ENCODE measurements around the gene MEX3C. TPM values are rescaled to one million over a fixed set of nuclear protein-coding genes. Genes with fewer than 3 reads are reported as not detected.

The MEX3C gene
- total RNA-seq, 1 experiment from 2014 or later, result 45.0 TPM

- POLR2A ChIA-PET, result no interaction called here
- Histone ChIP-seq H3K27me3 (ENCODE audit: insufficient read depth, low read length) (no peaks in the 10 kb centered on the region), H3K4me2 (ENCODE audit: low read length) (no peak overlapping the region), H4K20me1 (ENCODE audit: insufficient read depth) (no peaks in the 10 kb centered on the region), H3K79me2 (ENCODE audit: insufficient read depth, low read length) (no peaks in the 10 kb centered on the region), H3K9me2 (ENCODE audit: insufficient read depth) (no peaks in the 10 kb centered on the region), H3K9me3 (ENCODE audit: control insufficient read depth in 1 of 2, insufficient read depth in 1 of 2, low read depth in 1 of 2, low read length in 2 of 2) (no peaks in the 10 kb centered on the region), H3K4me3 (replicated peaks in 1 of 2; ENCODE audit: low read depth in 1 of 2, low read length in 2 of 2) (no peak overlapping the region), H3K9ac (ENCODE audit: low read length) (no peak overlapping the region), H3K36me3 (ENCODE audit: control insufficient read depth in 1 of 2, insufficient read depth in 2 of 2, low read length in 2 of 2) (no peaks in the 10 kb centered on the region), H2AFZ (ENCODE audit: low read depth, low read length, poor library complexity, severe bottlenecking) (peak overlapping the region; percentile 26), H3K4me1 (ENCODE audit: control insufficient read depth in 1 of 2, insufficient read depth in 2 of 2, low read length in 2 of 2) (peaks cover 0 to 4% of the 10 kb centered on the region in 2 experiments; a peak in 1 of 4 replicates), H3K27ac (ENCODE audit: low read depth, low read length) (no peak overlapping the region)
- TF ChIP-seq REST (IDR thresholded peaks at IDR 0.05; ENCODE audit: low read depth) (no peak), CBX3 (IDR thresholded peaks at IDR 0.05; ENCODE audit: low read depth) (no peak), EZH2 (IDR thresholded peaks at IDR 0.05) (no peak), CTCF (IDR thresholded peaks at IDR 0.05 in 2 of 3, conservative IDR thresholded peaks at IDR 0.05 in 1 of 3; ENCODE audit: borderline replicate concordance in 1 of 3, insufficient read depth in 1 of 3, low read depth in 2 of 3, low read length in 2 of 3) (no peak), POLR2AphosphoS5 (IDR thresholded peaks at IDR 0.05; ENCODE audit: low read depth, low read length) (no peak), JUND (IDR thresholded peaks at IDR 0.05) (no peak), MAX (IDR thresholded peaks at IDR 0.05) (no peak), ATF3 (IDR thresholded peaks at IDR 0.05) (no peak), POLR2A (IDR thresholded peaks at IDR 0.05; ENCODE audit: borderline replicate concordance, extremely low read depth, insufficient read depth, insufficient read length) (no peak), SIN3A (IDR thresholded peaks at IDR 0.05; ENCODE audit: low read depth) (no peak), EGR1 (IDR thresholded peaks at IDR 0.05; ENCODE audit: low read depth) (no peak), SP1 (IDR thresholded peaks at IDR 0.05; ENCODE audit: low read depth) (no peak)
- ATAC-seq, result no peak
- CTCF ChIA-PET, result no interaction called here
- no TSS peak for BruUV-seq (replicated peaks)
- RAD21 ChIA-PET (ENCODE audit: low non-redundant PET in 1 of 2, low total read pairs in 2 of 2, uncharacterized antibody in 2 of 2, unreplicated experiment in 2 of 2), result no interaction called here
- intact Hi-C loops (cut with micrococcal nuclease), result no loop called here
- DNase-seq (ENCODE audit: low read depth, low spot score), result no peak
Measured at GRCh38 chr18:51211552-51211951, 14.1 kb upstream of the MEX3C start.
